Naive thymus-derived CD4-positive, alpha-beta T cell (primary cell): ENCODE measurements around the gene SDS. TPM values are rescaled to one million over a fixed set of nuclear protein-coding genes. Genes with fewer than 3 reads are reported as not detected.

Experiments used
- ATAC-seq: fragments of 150-1000 bp; cut with Tn5 transposase; 2 replicates; pipeline ENCODE4 v1.10.0; 2021; ENCODE audit warnings: mild to moderate bottlenecking, moderate library complexity
- CTCF ChIA-PET: fragments of 350-600 bp; sonication (Branson Sonifier 250); formaldehyde crosslinking; loops from one replicate; lab custom pipeline; 2021; ENCODE audit warnings: antibody characterized with exemption; lab: Charles Lee
- POLR2A ChIA-PET: fragments of 350-600 bp; sonication (Branson Sonifier 250); formaldehyde crosslinking; loops from one replicate; lab custom pipeline; 2021; ENCODE audit warnings: antibody characterized with exemption, inconsistent platforms; lab: Charles Lee
- DNase-seq, 9 donors: peaks; one replicate each; pipeline versions ENCODE4 v3.0.0 to v3.0.0-alpha.2; 2020 to 2022; ENCODE audit warnings: mixed read lengths in 1 of 9
- H3K27ac ChIP-seq: one replicate; pipeline ENCODE4 v1.7.0; 2013; ENCODE audit warnings: mild to moderate bottlenecking, low read depth, low read length, moderate library complexity
- H3K27me3 ChIP-seq, 2 donors: one replicate each; pipeline ENCODE4 v1.7.0; 2013; ENCODE audit warnings: low read length in 2 of 2, mild to moderate bottlenecking in 2 of 2, moderate library complexity in 2 of 2; ENCODE audit not compliant: control insufficient read depth in 2 of 2, insufficient read depth in 2 of 2
- H3K36me3 ChIP-seq, 3 experiments: 1 replicate in 2 of 3; 2 replicates in 1 of 3; pipeline ENCODE4 v1.7.0; 2013; ENCODE audit warnings: low read length in 3 of 3, mild to moderate bottlenecking in 3 of 3, moderate library complexity in 1 of 3; ENCODE audit not compliant: insufficient read depth in 3 of 3, control insufficient read depth in 2 of 3
- H3K4me1 ChIP-seq, 2 donors: one replicate each; pipeline ENCODE4 v1.7.0; 2013; ENCODE audit warnings: low read length in 2 of 2, mild to moderate bottlenecking in 2 of 2, moderate library complexity in 1 of 2; ENCODE audit not compliant: control insufficient read depth in 2 of 2, insufficient read depth in 2 of 2
- H3K4me3 ChIP-seq: 2 replicates; pipeline ENCODE4 v1.7.0; 2013; ENCODE audit warnings: mild to moderate bottlenecking, low read length
- H3K9me3 ChIP-seq, 3 experiments: 1 replicate in 2 of 3; 2 replicates in 1 of 3; pipeline ENCODE4 v1.7.0; 2013; ENCODE audit warnings: low read length in 3 of 3; ENCODE audit not compliant: control insufficient read depth in 2 of 3
- H3K27ac Mint-ChIP-seq, 9 donors: one replicate each; pipeline ENCODE4 v1.8.0; 2020 to 2022; ENCODE audit warnings: mixed read lengths in 9 of 9, mild to moderate bottlenecking in 8 of 9, moderate library complexity in 5 of 9, inconsistent platforms in 2 of 9
- H3K27me3 Mint-ChIP-seq, 5 donors: one replicate each; pipeline ENCODE4 v1.8.0; 2021 to 2022; ENCODE audit warnings: mixed read lengths in 5 of 5, mild to moderate bottlenecking in 1 of 5
- H3K36me3 Mint-ChIP-seq, 5 donors: one replicate each; pipeline ENCODE4 v1.8.0; 2020 to 2022; ENCODE audit warnings: mixed read lengths in 5 of 5, mild to moderate bottlenecking in 3 of 5, inconsistent platforms in 1 of 5
- H3K4me1 Mint-ChIP-seq, 7 donors: one replicate each; pipeline ENCODE4 v1.8.0; 2020 to 2022; ENCODE audit warnings: mixed read lengths in 7 of 7, mild to moderate bottlenecking in 3 of 7, inconsistent platforms in 1 of 7
- H3K4me3 Mint-ChIP-seq, 10 donors: one replicate each; pipeline ENCODE4 v1.8.0; 2020 to 2022; ENCODE audit warnings: mild to moderate bottlenecking in 10 of 10, mixed read lengths in 10 of 10, moderate library complexity in 6 of 10, inconsistent platforms in 2 of 10
- H3K9me3 Mint-ChIP-seq, 11 donors: one replicate each; pipeline ENCODE4 v1.8.0; 2020 to 2022; ENCODE audit warnings: mixed read lengths in 11 of 11, mild to moderate bottlenecking in 4 of 11, inconsistent platforms in 1 of 11, moderate library complexity in 1 of 11
- intact Hi-C, 2 donors: fragments of 100-400 bp; cut with micrococcal nuclease; formaldehyde crosslinking; loops; one replicate each; pipeline ENCODE4 v1.15.1; 2023
- polyA plus RNA-seq, 2 donors: library from polyadenylated mRNA; unstranded; fragments of 300-500 nt; fragmentation: Illumina TruSeq; gene quantifications; one replicate each; pipeline ENCODE4 v1.2.3, GENCODE V29; 2021
- total RNA-seq, 6 experiments: library from RNA in 5 of 6; stranded (reverse) in 5 of 6; gene quantifications; 1 replicate in 5 of 6; 2 replicates in 1 of 6; pipeline ENCODE4 v1.2.3 and lab custom pipeline; 2021 to 2026

Gene SDS
- total and polyA plus RNA-seq, 7 experiments from 2014 or later: 0.51 to 1.3 (median 0.76) TPM; not detected in 4

- Mint-ChIP-seq H3K27me3 (peaks cover 17 to 41% (median 34%) of the 10 kb centered on the region in 5 donors), H3K36me3 (peaks cover 0 to 3% (median 0%) of the 10 kb centered on the region in 5 donors), H3K9me3 (peaks cover 0 to 12% (median 4%) of the 10 kb centered on the region in 11 donors), H3K4me1 (peaks cover 0 to 2% (median 0%) of the 10 kb centered on the region in 7 donors), H3K27ac (no peak overlapping the region), H3K4me3 (no peak overlapping the region)
- ATAC-seq: peak; percentile 87
- Histone ChIP-seq H3K27ac (no peak overlapping the region), H3K9me3 (no peaks in the 10 kb centered on the region), H3K4me1 (no peaks in the 10 kb centered on the region), H3K27me3 (no peaks in the 10 kb centered on the region), H3K36me3 (no peaks in the 10 kb centered on the region), H3K4me3 (no peak overlapping the region)
- DNase-seq: no peak
- ChIA-PET CTCF (no interaction called here), POLR2A (no interaction called here)
- intact Hi-C loops: no loop called here
Measured at GRCh38 chr12:113445544-113446171, 42.0 kb upstream of the SDS start.

- Mint-ChIP-seq H3K27me3 (peaks cover 8 to 39% (median 23%) of the 10 kb centered on the region in 5 donors), H3K27ac (no peak overlapping the region), H3K4me1 (peaks cover 0 to 2% (median 0%) of the 10 kb centered on the region in 7 donors), H3K9me3 (peaks cover 0 to 12% (median 4%) of the 10 kb centered on the region in 11 donors), H3K4me3 (no peak overlapping the region), H3K36me3 (peaks cover 0 to 3% (median 0%) of the 10 kb centered on the region in 5 donors)
- H3K36me3 ChIP-seq: no peaks in the 10 kb centered on the region
- no peaks in the 10 kb centered on the region for H3K4me1 ChIP-seq
- H3K27ac ChIP-seq: no peak overlapping the region
- ChIA-PET CTCF (no interaction called here), POLR2A (no interaction called here)
- no peak for ATAC-seq
- intact Hi-C loops: no loop called here
- H3K27me3 ChIP-seq: no peaks in the 10 kb centered on the region
- no peak overlapping the region for H3K4me3 ChIP-seq
- H3K9me3 ChIP-seq: no peaks in the 10 kb centered on the region
- no peak for DNase-seq
Measured at GRCh38 chr12:113443030-113443539, 39.4 kb upstream of the SDS start.

- Mint-ChIP-seq H3K4me3 (no peak overlapping the region), H3K27ac (no peak overlapping the region), H3K9me3 (peaks cover 0 to 11% (median 3%) of the 10 kb centered on the region in 11 donors), H3K36me3 (no peaks in the 10 kb centered on the region), H3K4me1 (peaks cover 0 to 2% (median 0%) of the 10 kb centered on the region in 7 donors), H3K27me3 (peaks cover 4 to 27% (median 14%) of the 10 kb centered on the region in 5 donors)
- ATAC-seq: no peak
- ChIA-PET CTCF (no interaction called here), POLR2A (no interaction called here)
- H3K4me3 ChIP-seq: no peak overlapping the region
- no peaks in the 10 kb centered on the region for H3K27me3 ChIP-seq
- no peak overlapping the region for H3K27ac ChIP-seq
- H3K9me3 ChIP-seq: no peaks in the 10 kb centered on the region
- intact Hi-C loops: no loop called here
- no peaks in the 10 kb centered on the region for H3K4me1 ChIP-seq
- DNase-seq: no peak
- no peaks in the 10 kb centered on the region for H3K36me3 ChIP-seq
Measured at GRCh38 chr12:113440947-113441782, 37.5 kb upstream of the SDS start.

GRCh38 chr12:113440336-113440735 is 36.6 kb upstream of the SDS start:
- Histone ChIP-seq H3K36me3 (no peaks in the 10 kb centered on the region), H3K4me1 (no peaks in the 10 kb centered on the region), H3K27me3 (no peaks in the 10 kb centered on the region), H3K27ac (no peak overlapping the region), H3K4me3 (no peak overlapping the region), H3K9me3 (no peaks in the 10 kb centered on the region)
- no peak for ATAC-seq
- Mint-ChIP-seq H3K9me3 (peaks cover 0 to 7% (median under 1%) of the 10 kb centered on the region in 11 donors), H3K4me1 (no peaks in the 10 kb centered on the region), H3K4me3 (no peak overlapping the region), H3K27me3 (peaks cover 1 to 19% (median 10%) of the 10 kb centered on the region in 5 donors), H3K27ac (no peak overlapping the region), H3K36me3 (no peaks in the 10 kb centered on the region)
- intact Hi-C loops: no loop called here
- no peak for DNase-seq
- ChIA-PET POLR2A (no interaction called here), CTCF (no interaction called here)

GRCh38 chr12:113439606-113440030 is 35.9 kb upstream of the SDS start:
- peaks cover 0 to 2% (median 0%) of the 10 kb centered on the region in 11 donors for H3K9me3 Mint-ChIP-seq
- ChIA-PET POLR2A (no interaction called here), CTCF (no interaction called here)
- H3K4me1 ChIP-seq: no peaks in the 10 kb centered on the region
- H3K36me3 Mint-ChIP-seq: no peaks in the 10 kb centered on the region
- no peaks in the 10 kb centered on the region for H3K27me3 ChIP-seq
- no peaks in the 10 kb centered on the region for H3K9me3 ChIP-seq
- peaks cover 0 to 12% (median 3%) of the 10 kb centered on the region in 5 donors for H3K27me3 Mint-ChIP-seq
- no peak overlapping the region for H3K4me3 ChIP-seq
- DNase-seq: no peak
- H3K4me1 Mint-ChIP-seq: no peaks in the 10 kb centered on the region
- no peaks in the 10 kb centered on the region for H3K36me3 ChIP-seq
- no peak overlapping the region for H3K27ac Mint-ChIP-seq
- ATAC-seq: peak; percentile 18
- intact Hi-C loops: no loop called here
- no peak overlapping the region for H3K4me3 Mint-ChIP-seq
- H3K27ac ChIP-seq: no peak overlapping the region

- Mint-ChIP-seq H3K27me3 (peaks cover 0 to 12% (median 2%) of the 10 kb centered on the region in 5 donors), H3K36me3 (no peaks in the 10 kb centered on the region), H3K4me1 (no peaks in the 10 kb centered on the region), H3K27ac (no peak overlapping the region), H3K4me3 (no peak overlapping the region), H3K9me3 (peaks cover 0 to 2% (median 0%) of the 10 kb centered on the region in 11 donors)
- no peak for DNase-seq
- no peak overlapping the region for H3K27ac ChIP-seq
- H3K4me1 ChIP-seq: no peaks in the 10 kb centered on the region
- CTCF ChIA-PET: no interaction called here
- no peaks in the 10 kb centered on the region for H3K9me3 ChIP-seq
- no peak for ATAC-seq
- no peaks in the 10 kb centered on the region for H3K36me3 ChIP-seq
- H3K27me3 ChIP-seq: no peaks in the 10 kb centered on the region
- intact Hi-C loops: no loop called here
- H3K4me3 ChIP-seq: no peak overlapping the region
- POLR2A ChIA-PET: no interaction called here
Measured at GRCh38 chr12:113439301-113439597, 35.6 kb upstream of the SDS start.
